ENCODE measurements around the gene SLC48A1. TPM values are rescaled to one million over a fixed set of nuclear protein-coding genes. Genes with fewer than 3 reads are reported as not detected.

Gene SLC48A1
- total RNA-seq, 3 donors from 2014 or later (not counting 1 experiment from before 2014, with no cell fraction given): 2.0 to 4.4 (median 3.4) TPM

- ATAC-seq (no peak), DNase-seq (no peak)
- Mint-ChIP-seq H3K9me3 (no peaks in the 10 kb centered on the region), H3K4me1 (peaks cover 0 to 10% of the 10 kb centered on the region in 2 donors), H3K4me3 (no peak overlapping the region), H3K36me3 (no peaks in the 10 kb centered on the region), H3K27me3 (ENCODE audit: low read depth in 2 of 2) (peaks cover 18 to 20% of the 10 kb centered on the region in 2 donors), H3K27ac (no peak overlapping the region)
- TF ChIP-seq, protein P1, sequence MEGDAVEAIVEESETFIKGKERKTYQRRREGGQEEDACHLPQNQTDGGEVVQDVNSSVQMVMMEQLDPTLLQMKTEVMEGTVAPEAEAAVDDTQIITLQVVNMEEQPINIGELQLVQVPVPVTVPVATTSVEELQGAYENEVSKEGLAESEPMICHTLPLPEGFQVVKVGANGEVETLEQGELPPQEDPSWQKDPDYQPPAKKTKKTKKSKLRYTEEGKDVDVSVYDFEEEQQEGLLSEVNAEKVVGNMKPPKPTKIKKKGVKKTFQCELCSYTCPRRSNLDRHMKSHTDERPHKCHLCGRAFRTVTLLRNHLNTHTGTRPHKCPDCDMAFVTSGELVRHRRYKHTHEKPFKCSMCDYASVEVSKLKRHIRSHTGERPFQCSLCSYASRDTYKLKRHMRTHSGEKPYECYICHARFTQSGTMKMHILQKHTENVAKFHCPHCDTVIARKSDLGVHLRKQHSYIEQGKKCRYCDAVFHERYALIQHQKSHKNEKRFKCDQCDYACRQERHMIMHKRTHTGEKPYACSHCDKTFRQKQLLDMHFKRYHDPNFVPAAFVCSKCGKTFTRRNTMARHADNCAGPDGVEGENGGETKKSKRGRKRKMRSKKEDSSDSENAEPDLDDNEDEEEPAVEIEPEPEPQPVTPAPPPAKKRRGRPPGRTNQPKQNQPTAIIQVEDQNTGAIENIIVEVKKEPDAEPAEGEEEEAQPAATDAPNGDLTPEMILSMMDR (IDR thresholded peaks at IDR 0.05): no peak
- Histone ChIP-seq H3K4me1 (ENCODE audit: control insufficient read depth, insufficient read depth, low read length) (peaks cover 8% of the 10 kb centered on the region), H3K9me3 (ENCODE audit: control insufficient read depth, insufficient read depth, low read length) (no peaks in the 10 kb centered on the region), H3K4me3 (ENCODE audit: low read length) (no peak overlapping the region), H3K36me3 (ENCODE audit: control insufficient read depth, insufficient read depth, low read length) (no peaks in the 10 kb centered on the region), H3K27ac (ENCODE audit: low read length) (no peak overlapping the region), H3K27me3 (ENCODE audit: control insufficient read depth, insufficient read depth, low read length) (peaks cover 4% of the 10 kb centered on the region)
- intact Hi-C loops (cut with micrococcal nuclease): no loop called here
- 93% methylated on average over 14 of the region's 14 CpGs for WGBS (ENCODE audit: insufficient coverage)
Measured at GRCh38 chr12:47747596-47748506, 25.2 kb upstream of the SLC48A1 start.

DNA sequence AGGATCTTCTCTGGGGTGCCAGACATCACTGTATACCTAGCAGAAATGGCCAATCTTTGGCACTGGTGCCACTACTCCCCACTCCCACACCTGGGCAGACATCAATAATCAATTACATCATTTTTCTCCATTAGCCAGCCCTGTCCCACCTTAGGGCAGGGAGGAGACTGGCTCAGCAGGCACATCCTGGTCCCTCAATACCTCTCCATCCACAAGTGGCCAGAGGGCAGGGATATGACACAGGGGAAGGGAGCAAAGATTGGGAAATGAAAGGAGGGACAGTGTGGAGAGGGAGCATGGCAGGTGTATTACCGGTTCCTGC, 24.6 kb upstream of the SLC48A1 start:
- no peak for DNase-seq
- H3K27me3 Mint-ChIP-seq (ENCODE audit: low read depth in 2 of 2): peaks cover 13 to 18% of the 10 kb centered on the region in 2 donors
- no peaks in the 10 kb centered on the region for H3K36me3 Mint-ChIP-seq
- no peak overlapping the region for H3K27ac Mint-ChIP-seq
- H3K4me3 Mint-ChIP-seq: no peak overlapping the region
- H3K4me3 ChIP-seq (ENCODE audit: low read length): no peak overlapping the region
- H3K27me3 ChIP-seq (ENCODE audit: control insufficient read depth, insufficient read depth, low read length): no peaks in the 10 kb centered on the region
- H3K9me3 Mint-ChIP-seq: no peaks in the 10 kb centered on the region
- no peaks in the 10 kb centered on the region for H3K9me3 ChIP-seq (ENCODE audit: control insufficient read depth, insufficient read depth, low read length)
- intact Hi-C loops (cut with micrococcal nuclease): no loop called here
- H3K4me1 ChIP-seq (ENCODE audit: control insufficient read depth, insufficient read depth, low read length): peaks cover 8% of the 10 kb centered on the region
- TF ChIP-seq, protein P1 (IDR thresholded peaks at IDR 0.05): no peak
- 100% methylated on average over 1 of the region's 1 CpG for WGBS (ENCODE audit: insufficient coverage)
- no peak overlapping the region for H3K27ac ChIP-seq (ENCODE audit: low read length)
- H3K36me3 ChIP-seq (ENCODE audit: control insufficient read depth, insufficient read depth, low read length): no peaks in the 10 kb centered on the region
- peaks cover 0 to 4% of the 10 kb centered on the region in 2 donors for H3K4me1 Mint-ChIP-seq
- no peak for ATAC-seq

GRCh38 chr12:47748899-47749298, 24.1 kb upstream of the SLC48A1 start:
- Mint-ChIP-seq H3K4me3 (no peak overlapping the region), H3K9me3 (no peaks in the 10 kb centered on the region), H3K27me3 (ENCODE audit: low read depth in 2 of 2) (peaks cover 8 to 14% of the 10 kb centered on the region in 2 donors), H3K36me3 (no peaks in the 10 kb centered on the region), H3K4me1 (peaks cover 0 to under 1% of the 10 kb centered on the region in 2 donors), H3K27ac (no peak overlapping the region)
- Histone ChIP-seq H3K9me3 (ENCODE audit: control insufficient read depth, insufficient read depth, low read length) (no peaks in the 10 kb centered on the region), H3K4me3 (ENCODE audit: low read length) (no peak overlapping the region), H3K4me1 (ENCODE audit: control insufficient read depth, insufficient read depth, low read length) (peaks cover 8% of the 10 kb centered on the region), H3K27me3 (ENCODE audit: control insufficient read depth, insufficient read depth, low read length) (no peaks in the 10 kb centered on the region), H3K27ac (ENCODE audit: low read length) (no peak overlapping the region), H3K36me3 (ENCODE audit: control insufficient read depth, insufficient read depth, low read length) (no peaks in the 10 kb centered on the region)
- WGBS (ENCODE audit: insufficient coverage): 92% methylated on average over 3 of the region's 3 CpGs
- DNase-seq (no peak), ATAC-seq (no peak)
- intact Hi-C loops (cut with micrococcal nuclease): no loop called here
- TF ChIP-seq, protein P1 (IDR thresholded peaks at IDR 0.05): no peak
